ENCODE data around the gene SKAP1.

DNA sequence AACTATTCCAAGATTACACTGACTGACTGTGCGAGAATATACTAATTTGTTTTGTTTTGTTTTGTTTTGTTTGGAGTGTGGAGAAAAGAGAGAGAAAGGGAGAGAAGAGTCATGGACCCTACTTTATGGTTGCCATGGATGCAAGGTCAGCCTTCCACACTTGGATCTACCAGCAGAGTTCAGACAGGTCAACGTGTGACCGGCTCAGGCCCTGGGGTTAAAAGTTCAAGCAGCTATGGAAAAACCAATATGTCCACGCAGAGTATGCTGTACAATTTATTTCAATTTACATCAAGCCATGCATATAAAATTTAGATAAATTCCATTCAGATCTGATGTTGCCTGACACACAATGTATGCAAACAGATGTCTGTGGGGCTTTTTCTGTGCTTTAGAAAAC is 122.8 kb downstream of the SKAP1 start:
- TF ChIP-seq, protein P1, sequence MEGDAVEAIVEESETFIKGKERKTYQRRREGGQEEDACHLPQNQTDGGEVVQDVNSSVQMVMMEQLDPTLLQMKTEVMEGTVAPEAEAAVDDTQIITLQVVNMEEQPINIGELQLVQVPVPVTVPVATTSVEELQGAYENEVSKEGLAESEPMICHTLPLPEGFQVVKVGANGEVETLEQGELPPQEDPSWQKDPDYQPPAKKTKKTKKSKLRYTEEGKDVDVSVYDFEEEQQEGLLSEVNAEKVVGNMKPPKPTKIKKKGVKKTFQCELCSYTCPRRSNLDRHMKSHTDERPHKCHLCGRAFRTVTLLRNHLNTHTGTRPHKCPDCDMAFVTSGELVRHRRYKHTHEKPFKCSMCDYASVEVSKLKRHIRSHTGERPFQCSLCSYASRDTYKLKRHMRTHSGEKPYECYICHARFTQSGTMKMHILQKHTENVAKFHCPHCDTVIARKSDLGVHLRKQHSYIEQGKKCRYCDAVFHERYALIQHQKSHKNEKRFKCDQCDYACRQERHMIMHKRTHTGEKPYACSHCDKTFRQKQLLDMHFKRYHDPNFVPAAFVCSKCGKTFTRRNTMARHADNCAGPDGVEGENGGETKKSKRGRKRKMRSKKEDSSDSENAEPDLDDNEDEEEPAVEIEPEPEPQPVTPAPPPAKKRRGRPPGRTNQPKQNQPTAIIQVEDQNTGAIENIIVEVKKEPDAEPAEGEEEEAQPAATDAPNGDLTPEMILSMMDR (conservative IDR thresholded peaks at IDR 0.05): no peak
- TF ChIP-seq EZH2 (IDR thresholded peaks at IDR 0.05; ENCODE audit: low read depth): no peak
